G401.6 (cell line): Measurements from ENCODE around the gene SEL1L3.
"Not testable (repeated sequence)": the region's sequence is repeated elsewhere in the genome, so short reads cannot be mapped to it uniquely, and the experiment has no call there.

ENCODE experiments used
- FAIRE-seq: peaks from 2 replicates; lab custom pipeline; 2012; peaks lifted over from hg19 to GRCh38; lab: Jason Lieb, UNC

The SEL1L3 gene

DNA sequence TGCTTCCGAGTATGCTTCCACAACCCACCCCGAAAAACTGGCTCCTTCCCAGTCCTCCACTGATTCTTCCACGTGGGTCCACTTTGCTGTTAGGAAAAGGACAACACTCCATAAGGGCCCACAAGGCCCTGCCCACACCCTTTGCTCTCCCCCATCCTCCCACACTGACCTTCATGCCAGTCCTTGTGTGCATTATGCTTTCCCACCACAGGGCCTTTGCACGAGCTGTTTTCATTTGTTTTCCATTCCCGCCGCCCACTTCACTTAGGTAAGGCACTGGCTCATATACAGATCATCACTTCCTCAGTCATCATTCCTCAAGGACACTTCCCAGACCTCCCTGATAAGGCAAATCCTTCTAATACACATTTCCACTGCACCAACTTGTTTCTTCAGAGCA lies 16.8 kb upstream of the SEL1L3 start:
- FAIRE-seq: no peak

- no peak for FAIRE-seq
Observed at GRCh38 chr4:25879091-25879584, 16.4 kb upstream of the SEL1L3 start.

GRCh38 chr4:25878676-25879075 lies 15.9 kb upstream of the SEL1L3 start:
- no peak for FAIRE-seq

DNA sequence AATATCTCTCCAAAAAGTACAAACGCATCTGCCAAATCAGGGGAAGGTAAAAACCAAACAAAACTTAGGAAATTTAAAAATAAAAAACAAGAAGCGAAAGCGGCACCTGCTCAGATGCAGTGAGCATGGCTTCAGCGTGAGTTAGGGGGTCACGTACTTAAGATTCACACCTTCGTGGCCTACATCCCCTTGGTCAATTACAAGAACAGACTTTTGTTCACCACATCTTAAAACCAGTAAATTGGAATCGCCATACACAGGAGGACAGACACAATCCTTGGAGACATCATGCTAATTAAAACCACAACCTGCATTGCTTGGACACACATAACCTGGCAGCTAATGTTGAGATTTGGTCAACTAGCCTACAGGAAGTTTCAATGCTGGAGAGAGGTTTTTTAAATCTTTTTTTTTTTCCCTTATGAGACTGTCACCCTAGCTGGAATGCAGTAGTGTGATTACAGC lies 12.5 kb upstream of the SEL1L3 start:
- no peak for FAIRE-seq

DNA sequence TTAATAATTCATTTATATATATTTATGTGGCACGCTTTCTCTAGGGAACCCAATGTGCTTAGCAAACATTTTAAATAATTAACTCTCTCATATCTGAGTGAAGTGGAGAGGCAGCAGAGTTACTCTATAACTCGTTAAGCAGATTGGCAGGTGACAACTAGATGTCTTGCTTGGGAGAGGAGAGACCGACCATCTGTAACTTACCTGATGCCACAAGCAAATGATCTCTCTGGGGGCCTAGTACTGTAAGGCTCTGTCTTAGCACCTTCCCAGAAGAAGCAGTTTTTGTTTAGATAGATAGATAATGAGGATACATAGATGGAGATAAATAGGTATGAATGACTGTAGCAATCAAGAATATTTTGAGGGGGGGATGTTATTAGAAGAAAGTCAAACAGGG lies 11.9 kb upstream of the SEL1L3 start:
- no peak for FAIRE-seq

DNA sequence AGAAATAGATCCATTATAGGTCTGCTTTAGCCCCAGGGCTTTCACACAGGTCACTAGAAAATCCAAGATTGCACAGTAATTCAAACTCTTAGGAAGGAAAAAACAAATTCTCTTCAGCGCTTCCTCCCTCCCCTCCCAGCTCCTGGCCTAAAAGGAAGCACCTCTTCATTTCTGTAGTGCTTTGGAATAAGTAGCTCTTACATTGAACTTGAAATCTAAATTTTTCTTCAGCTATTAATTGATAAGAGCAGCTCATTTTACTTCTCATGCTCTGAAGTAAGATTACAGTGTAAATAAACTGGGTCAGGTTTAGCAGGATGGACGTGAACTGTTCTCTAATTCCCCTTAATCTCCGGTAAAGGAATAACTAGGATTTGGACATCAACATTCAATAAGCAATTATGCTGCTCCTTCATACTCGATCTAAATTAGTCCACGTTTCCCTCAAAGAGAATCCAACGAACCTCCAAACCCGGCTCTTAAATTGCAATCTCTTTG lies 10.9 kb upstream of the SEL1L3 start:
- no peak for FAIRE-seq

- FAIRE-seq: no peak
Observed at GRCh38 chr4:25872851-25873631, 10.3 kb upstream of the SEL1L3 start.

- no peak for FAIRE-seq
Observed at GRCh38 chr4:25870081-25870480, 7.3 kb upstream of the SEL1L3 start.

- no peak for FAIRE-seq
Observed at GRCh38 chr4:25867781-25868294, 5.0 kb upstream of the SEL1L3 start.

DNA sequence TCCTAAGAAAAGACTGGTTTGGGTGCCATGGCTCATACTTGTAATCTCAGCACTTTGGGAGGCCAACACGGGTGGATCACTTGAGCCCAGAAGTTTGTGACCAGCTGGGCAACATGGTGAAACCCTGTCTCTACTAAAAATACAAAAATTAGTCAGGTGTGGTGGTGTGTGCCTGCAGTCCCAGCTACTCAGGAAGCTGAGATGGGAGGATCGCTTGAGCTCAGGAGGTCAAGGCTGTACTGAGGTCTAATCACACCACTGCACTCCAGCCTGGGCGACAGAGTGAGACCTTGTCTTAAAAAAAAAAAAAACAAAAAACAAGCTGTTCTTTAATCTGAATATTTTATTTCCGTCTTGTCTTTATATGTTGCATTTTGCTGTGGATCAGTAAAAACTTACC lies 3.6 kb upstream of the SEL1L3 start:
- not testable (repeated sequence) for FAIRE-seq

DNA sequence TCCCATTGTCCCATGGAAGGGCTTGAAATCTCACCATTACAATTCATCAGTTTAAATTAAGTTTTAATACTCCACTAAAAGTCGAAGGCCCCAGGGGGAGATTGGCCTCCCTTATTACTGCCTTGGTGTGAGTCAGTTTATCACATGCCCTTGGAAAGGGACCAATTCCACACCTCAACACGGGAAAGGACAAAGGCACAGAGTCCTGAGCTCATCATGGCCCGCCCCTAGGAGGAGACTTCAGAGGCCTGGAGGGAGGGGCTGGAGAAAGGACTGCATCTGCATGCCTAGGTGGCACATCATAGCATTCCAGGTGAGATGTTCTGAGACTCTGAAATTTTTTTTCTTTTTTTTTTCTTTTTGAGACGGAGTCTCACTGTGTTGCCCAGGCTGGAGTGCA lies 2.8 kb upstream of the SEL1L3 start:
- FAIRE-seq: no peak

DNA sequence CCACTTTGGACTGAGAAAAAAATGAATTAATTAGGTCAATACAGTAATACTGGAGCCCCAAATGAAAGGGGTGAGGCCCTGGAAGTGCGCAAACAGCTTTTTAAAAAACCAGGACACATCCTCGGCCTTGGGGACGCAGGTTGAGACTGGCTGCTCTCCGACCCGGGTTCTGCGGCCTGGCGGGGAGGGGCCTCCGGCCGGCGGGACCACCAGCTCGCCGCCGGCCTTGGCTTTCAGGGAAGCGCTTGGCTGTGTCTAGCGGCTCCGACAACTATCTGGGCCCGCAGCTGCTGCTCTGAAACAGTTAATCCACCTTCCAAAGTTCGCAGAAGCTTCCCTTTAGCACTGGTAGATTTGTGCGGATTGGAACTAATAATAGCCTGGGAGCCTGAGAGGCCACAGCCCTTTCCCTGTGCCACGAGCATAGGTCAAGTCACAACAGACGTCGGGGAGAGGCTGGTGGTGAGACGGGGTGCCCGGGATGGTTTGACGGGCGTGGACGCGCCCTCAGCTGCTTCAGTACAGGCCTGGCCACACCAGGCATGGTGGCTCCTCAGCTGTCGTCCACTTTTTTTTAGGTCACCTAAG lies 1.1 kb upstream of the SEL1L3 start:
- no peak for FAIRE-seq

DNA sequence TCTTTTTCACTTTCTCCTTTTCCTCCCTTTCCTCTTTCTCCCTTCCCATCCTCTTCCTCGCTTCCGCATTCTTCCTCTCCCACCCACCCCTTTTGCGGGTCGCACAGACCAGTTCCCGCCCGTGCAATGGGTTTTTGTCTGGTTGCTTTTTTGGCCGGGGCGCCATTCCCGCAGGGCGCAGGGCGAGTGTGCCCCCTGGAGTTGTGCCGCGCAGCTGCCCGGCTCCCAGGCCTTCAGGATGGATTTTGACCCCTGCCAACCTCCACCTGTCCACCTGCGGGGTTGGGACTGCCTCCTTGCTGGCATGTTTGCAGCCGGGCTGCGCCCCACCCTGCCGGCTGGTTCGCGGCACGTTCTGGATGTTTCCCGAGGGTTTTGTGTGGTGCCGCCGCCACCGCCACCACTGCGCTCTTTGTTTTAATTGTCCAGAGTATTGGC lies 578 bp upstream of the SEL1L3 start:
- no peak for FAIRE-seq

GRCh38 chr4:25861951-25862410 lies 807 bp downstream of the SEL1L3 start:
- FAIRE-seq: no peak

DNA sequence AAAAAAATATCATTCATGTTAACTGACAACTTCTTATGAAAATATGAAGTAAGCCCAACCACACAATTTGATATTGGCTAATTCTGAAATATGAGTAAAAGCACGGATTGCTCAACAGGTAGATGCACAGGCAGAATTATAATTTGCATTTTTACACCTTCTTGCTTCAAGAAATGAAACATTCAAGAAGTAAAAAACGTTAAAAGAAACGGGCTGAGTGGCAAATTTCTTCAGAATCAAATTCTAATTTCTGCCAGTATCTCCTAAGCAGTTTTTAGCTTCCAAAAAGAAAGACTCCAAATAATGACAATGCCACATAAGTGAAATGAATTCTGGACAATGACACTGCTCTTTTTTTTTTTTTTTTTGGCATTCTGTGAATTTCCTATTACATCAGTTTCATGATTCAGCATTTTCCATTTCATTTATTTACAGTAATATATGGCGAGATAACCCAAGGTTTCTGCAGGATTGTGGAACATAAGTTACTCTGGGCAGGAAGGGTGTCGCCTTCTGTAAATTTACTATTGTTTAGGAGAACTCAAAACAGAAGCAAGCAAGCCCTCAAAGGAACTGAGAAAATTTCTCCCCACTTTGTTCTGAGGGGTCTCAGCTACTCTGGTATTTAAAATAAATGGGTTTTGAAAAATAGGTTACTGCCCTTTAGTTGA lies 1.4 kb downstream of the SEL1L3 start:
- FAIRE-seq: no peak

- FAIRE-seq: no peak
Observed at GRCh38 chr4:25860586-25861279, 2.1 kb downstream of the SEL1L3 start.

DNA sequence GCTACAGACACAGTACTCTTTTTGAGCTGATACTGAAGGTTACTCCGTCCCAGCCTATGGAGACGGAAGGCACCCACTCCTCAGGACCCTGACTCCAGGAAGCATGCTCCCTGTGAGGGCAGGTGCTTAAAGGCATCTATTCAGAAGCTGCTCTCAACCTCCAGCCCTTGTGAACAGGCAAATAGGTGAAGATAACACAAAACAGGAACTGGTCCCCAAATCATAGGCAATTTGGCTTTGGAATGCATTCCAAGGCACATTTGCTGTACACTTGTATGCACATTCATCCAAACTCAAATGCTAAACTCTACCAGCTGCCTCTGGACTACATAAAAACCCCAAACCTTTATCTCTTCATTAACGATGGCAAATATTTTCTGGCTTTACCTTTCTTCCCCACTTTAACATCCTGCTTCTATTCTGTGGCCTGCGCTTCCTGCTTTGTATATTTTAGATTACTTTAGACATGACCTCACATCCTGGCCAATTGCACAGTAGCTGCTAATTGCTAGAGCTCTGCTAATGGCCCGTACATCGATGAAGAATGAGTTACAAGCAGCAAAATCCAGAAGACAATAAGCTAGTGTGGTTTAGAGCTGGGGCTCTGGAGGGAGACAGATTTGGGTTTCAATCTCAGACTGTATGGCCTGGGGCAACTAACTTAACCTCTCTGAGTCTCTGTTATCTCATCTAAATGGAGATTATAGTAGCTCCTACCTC lies 3.2 kb downstream of the SEL1L3 start:
- no peak for FAIRE-seq

DNA sequence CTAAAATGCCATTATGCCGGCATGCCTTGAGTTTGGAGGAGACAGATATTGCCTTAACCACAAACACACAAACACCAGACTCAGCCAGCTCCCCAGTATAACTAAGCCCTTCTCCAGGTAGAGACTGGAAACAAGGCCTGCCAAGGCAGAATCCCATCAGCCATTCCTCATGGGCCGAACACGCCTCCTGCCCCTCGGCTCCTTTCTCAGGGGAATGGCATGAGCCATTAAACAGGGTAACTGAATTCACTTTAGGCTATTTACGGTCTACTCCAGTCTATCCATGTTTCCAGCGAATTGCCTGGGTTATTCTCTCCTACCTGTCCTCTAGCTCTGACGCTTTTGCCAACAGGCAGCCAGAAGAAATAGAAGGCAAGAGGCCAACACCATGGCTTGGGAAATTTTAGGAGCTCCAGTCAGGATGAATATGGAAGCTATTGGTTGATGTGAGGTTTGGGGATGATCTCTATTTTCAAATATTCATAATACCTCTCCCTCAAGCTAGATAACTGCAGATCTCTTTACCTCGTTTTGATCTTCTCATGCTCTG lies 4.9 kb downstream of the SEL1L3 start:
- FAIRE-seq: no peak

- FAIRE-seq: no peak
Observed at GRCh38 chr4:25857403-25857802, 5.4 kb downstream of the SEL1L3 start.

DNA sequence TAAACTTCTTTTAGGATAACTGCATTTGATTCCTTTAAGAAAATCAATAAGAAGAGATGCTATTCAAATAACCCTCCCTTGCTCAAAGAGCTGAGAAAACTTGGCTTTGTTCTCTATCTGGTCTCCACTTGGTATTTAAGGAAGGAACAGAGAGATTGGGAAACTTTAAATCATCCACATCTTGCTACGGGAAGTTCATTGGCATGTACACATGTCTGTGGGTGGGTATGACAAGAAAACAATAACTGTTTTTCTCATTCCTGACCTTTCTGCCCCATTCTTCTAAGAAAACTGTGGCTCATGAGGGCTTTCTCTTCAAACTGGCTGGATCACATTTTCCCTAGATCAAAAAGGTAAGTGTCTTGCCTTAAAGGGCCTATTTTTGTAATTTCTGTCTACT lies 6.0 kb downstream of the SEL1L3 start:
- no peak for FAIRE-seq

- FAIRE-seq: no peak
Observed at GRCh38 chr4:25852103-25852502, 10.7 kb downstream of the SEL1L3 start.
